ENCODE results near the gene BEST4.

DNA sequence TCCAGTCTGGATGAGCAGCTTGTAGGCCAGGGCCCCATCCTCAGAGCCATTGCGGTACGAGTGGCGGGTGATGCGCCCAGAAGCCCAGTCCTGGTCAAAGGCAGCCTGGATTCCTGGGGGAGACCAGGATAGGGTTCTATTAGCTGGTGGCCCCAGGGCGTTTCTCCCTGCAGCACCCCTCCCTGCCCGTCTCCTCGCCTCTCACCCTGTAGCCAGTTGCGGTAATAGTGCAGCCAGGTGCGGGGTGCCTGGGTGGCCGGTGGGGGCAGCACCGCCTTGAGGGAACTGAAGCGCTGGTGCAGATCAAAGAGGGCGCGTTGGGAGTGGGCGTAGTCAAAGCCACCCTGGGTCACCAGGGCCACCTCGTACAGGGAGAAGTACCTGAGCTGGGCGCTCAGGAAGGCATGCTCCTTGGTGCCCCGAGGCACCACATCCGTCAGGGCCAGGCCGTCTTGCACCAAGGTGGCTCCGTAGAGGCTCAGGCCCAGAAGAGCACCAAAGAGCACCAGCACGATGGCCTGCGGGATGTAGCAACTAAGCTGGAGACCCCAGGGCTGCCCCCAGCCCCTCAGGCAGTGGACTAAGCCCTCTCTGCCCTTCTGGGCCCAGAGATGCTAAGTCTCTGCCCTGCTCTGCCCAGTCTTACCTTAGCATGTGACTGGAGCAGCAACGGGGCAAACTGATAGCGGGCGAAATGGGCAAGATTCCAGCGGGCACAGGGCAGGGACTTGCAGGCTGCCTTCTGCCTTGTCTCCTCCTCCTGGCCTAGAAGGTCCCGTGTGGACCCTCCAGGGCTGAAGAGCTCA, 39.4 kb upstream of the BEST4 start:
- TF ChIP-seq, protein P1, sequence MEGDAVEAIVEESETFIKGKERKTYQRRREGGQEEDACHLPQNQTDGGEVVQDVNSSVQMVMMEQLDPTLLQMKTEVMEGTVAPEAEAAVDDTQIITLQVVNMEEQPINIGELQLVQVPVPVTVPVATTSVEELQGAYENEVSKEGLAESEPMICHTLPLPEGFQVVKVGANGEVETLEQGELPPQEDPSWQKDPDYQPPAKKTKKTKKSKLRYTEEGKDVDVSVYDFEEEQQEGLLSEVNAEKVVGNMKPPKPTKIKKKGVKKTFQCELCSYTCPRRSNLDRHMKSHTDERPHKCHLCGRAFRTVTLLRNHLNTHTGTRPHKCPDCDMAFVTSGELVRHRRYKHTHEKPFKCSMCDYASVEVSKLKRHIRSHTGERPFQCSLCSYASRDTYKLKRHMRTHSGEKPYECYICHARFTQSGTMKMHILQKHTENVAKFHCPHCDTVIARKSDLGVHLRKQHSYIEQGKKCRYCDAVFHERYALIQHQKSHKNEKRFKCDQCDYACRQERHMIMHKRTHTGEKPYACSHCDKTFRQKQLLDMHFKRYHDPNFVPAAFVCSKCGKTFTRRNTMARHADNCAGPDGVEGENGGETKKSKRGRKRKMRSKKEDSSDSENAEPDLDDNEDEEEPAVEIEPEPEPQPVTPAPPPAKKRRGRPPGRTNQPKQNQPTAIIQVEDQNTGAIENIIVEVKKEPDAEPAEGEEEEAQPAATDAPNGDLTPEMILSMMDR (IDR thresholded peaks at IDR 0.05; ENCODE audit: control extremely low read depth in 1 of 3, insufficient read depth in 1 of 3, low read depth in 1 of 3, low read length in 3 of 3): peak; percentile 42 to 54 (median 53)
- TF ChIP-seq, protein P2, sequence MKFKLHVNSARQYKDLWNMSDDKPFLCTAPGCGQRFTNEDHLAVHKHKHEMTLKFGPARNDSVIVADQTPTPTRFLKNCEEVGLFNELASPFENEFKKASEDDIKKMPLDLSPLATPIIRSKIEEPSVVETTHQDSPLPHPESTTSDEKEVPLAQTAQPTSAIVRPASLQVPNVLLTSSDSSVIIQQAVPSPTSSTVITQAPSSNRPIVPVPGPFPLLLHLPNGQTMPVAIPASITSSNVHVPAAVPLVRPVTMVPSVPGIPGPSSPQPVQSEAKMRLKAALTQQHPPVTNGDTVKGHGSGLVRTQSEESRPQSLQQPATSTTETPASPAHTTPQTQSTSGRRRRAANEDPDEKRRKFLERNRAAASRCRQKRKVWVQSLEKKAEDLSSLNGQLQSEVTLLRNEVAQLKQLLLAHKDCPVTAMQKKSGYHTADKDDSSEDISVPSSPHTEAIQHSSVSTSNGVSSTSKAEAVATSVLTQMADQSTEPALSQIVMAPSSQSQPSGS (IDR thresholded peaks at IDR 0.05; ENCODE audit: low read length): no peak
- TF ChIP-seq POLR2A (IDR thresholded peaks at IDR 0.05; ENCODE audit: control extremely low read depth in 1 of 2, low read depth in 2 of 2, low read length in 2 of 2) (no peak), SP1 (IDR thresholded peaks at IDR 0.05; ENCODE audit: low read depth, low read length) (no peak), RAD21 (IDR thresholded peaks at IDR 0.05 in 1 of 2, conservative IDR thresholded peaks at IDR 0.05 in 1 of 2; ENCODE audit: low read depth in 2 of 2, low read length in 2 of 2) (peak; percentile 21 to 38; a peak in 2 of 4 replicates), YY1 (IDR thresholded peaks at IDR 0.05; ENCODE audit: low read depth, low read length) (no peak), EP300 (IDR thresholded peaks at IDR 0.05; ENCODE audit: borderline replicate concordance in 1 of 2, low read depth in 2 of 2, low read length in 2 of 2) (no peak), GABPA (IDR thresholded peaks at IDR 0.05; ENCODE audit: borderline replicate concordance, insufficient read depth, low read length) (no peak), RFX5 (IDR thresholded peaks at IDR 0.05; ENCODE audit: borderline replicate concordance, low read depth, low read length) (no peak), CHD1 (IDR thresholded peaks at IDR 0.05; ENCODE audit: low read depth, low read length) (no peak), SP2 (IDR thresholded peaks at IDR 0.05; ENCODE audit: low read length) (no peak), TCF12 (IDR thresholded peaks at IDR 0.05; ENCODE audit: low read depth, low read length) (no peak), KDM1A (IDR thresholded peaks at IDR 0.05; ENCODE audit: borderline replicate concordance, low read length) (no peak)
